H1 (cell line): Measurements from ENCODE around the gene DGKZ. TPM values are rescaled to one million over a fixed set of nuclear protein-coding genes. Genes with fewer than 3 reads are reported as not detected.

ENCODE experiments used
- EGR1 ChIP-seq: IDR thresholded peaks from 2 replicates; pipeline ENCODE4 v1.6.1; 2011; ENCODE audit warnings: low read depth, low read length, borderline replicate concordance
- MAFK ChIP-seq: IDR thresholded peaks from 2 replicates; pipeline ENCODE4 v1.6.1; 2012; ENCODE audit warnings: low read depth, mild to moderate bottlenecking, improper control_type of control experiment, low read length
- NRF1 ChIP-seq: IDR thresholded peaks from 2 replicates; pipeline ENCODE4 v1.6.1; 2011; ENCODE audit warnings: mild to moderate bottlenecking, low read depth, low read length, improper control_type of control experiment
- RAD21 ChIP-seq, 2 experiments: IDR thresholded peaks in 1 of 2; conservative IDR thresholded peaks in 1 of 2; 2 replicates each; pipeline ENCODE4 v1.6.1; 2011; ENCODE audit warnings: low read depth in 2 of 2, low read length in 2 of 2, improper control_type of control experiment in 1 of 2, inconsistent platforms in 1 of 2, mild to moderate bottlenecking in 1 of 2, moderate library complexity in 1 of 2
- TEAD4 ChIP-seq: IDR thresholded peaks from 2 replicates; pipeline ENCODE4 v1.6.1; 2012; ENCODE audit warnings: low read depth, low read length, inconsistent platforms, mixed read lengths
- polyA plus RNA-seq, 7 experiments: library from polyadenylated mRNA; depleted of rRNA in 3 of 7; stranded (reverse) in 5 of 7; unstranded in 2 of 7; fragments of >200 nt in 5 of 7; fragments of 200-250 nt in 2 of 7; gene quantifications; 1 replicate in 5 of 7; 2 replicates in 1 of 7; 4 replicates in 1 of 7; pipeline versions ENCODE4 v1.2.1 to v1.2.3, GENCODE V29; 2011 to 2013; ENCODE audit warnings: missing spikeins in 2 of 7, mixed read lengths in 2 of 7
- total RNA-seq: library from RNA; stranded (reverse); fragmentation: NEBNext Ultra II Directional; extraction: Animal tissue kit (Norgen Biotek cat#: 25700); gene quantifications from 2 replicates; pipeline ENCODE4 v1.2.1, GENCODE V29; 2021
- TF ChIP-seq, protein P1 (sequence below): fragments of 300-600 bp; sonication (generic); IDR thresholded peaks from 2 replicates; pipeline ENCODE4 v1.7.1; 2012; ENCODE audit warnings: low read length, moderate library complexity, mild to moderate bottlenecking, inconsistent platforms; ENCODE audit not compliant: insufficient replicate concordance
- TF ChIP-seq, protein P2 (sequence below): IDR thresholded peaks from 2 replicates; pipeline ENCODE4 v1.6.1; 2011; ENCODE audit warnings: low read depth, mild to moderate bottlenecking, low read length; ENCODE audit not compliant: insufficient read depth

Gene DGKZ
- total and polyA plus RNA-seq, 2 of the 8 experiments (the other 6 are each of a cell fraction or from before 2014, with no cell fraction given): 84.4 to 184 TPM

DNA sequence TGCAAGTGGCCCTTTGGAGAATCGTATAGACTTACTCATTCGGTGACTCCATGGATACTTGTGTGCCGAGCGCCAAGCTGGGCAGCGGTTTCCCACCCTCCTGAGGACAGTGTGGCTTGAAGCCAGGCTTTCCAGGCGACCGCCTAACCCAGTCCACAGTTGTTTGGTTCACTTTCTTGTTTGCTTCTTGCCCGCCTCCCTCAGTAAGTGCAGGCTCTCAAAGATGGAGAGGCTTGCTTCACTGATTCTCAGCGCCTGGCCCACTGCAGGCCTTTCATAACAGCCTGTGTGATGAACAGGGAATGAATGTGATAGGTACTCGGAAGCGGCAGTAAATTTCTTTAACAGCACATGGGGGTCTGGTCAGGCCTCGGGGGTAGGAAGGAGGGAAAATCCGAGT lies 23.0 kb downstream of the DGKZ start (continued):
- TF ChIP-seq, protein P1, sequence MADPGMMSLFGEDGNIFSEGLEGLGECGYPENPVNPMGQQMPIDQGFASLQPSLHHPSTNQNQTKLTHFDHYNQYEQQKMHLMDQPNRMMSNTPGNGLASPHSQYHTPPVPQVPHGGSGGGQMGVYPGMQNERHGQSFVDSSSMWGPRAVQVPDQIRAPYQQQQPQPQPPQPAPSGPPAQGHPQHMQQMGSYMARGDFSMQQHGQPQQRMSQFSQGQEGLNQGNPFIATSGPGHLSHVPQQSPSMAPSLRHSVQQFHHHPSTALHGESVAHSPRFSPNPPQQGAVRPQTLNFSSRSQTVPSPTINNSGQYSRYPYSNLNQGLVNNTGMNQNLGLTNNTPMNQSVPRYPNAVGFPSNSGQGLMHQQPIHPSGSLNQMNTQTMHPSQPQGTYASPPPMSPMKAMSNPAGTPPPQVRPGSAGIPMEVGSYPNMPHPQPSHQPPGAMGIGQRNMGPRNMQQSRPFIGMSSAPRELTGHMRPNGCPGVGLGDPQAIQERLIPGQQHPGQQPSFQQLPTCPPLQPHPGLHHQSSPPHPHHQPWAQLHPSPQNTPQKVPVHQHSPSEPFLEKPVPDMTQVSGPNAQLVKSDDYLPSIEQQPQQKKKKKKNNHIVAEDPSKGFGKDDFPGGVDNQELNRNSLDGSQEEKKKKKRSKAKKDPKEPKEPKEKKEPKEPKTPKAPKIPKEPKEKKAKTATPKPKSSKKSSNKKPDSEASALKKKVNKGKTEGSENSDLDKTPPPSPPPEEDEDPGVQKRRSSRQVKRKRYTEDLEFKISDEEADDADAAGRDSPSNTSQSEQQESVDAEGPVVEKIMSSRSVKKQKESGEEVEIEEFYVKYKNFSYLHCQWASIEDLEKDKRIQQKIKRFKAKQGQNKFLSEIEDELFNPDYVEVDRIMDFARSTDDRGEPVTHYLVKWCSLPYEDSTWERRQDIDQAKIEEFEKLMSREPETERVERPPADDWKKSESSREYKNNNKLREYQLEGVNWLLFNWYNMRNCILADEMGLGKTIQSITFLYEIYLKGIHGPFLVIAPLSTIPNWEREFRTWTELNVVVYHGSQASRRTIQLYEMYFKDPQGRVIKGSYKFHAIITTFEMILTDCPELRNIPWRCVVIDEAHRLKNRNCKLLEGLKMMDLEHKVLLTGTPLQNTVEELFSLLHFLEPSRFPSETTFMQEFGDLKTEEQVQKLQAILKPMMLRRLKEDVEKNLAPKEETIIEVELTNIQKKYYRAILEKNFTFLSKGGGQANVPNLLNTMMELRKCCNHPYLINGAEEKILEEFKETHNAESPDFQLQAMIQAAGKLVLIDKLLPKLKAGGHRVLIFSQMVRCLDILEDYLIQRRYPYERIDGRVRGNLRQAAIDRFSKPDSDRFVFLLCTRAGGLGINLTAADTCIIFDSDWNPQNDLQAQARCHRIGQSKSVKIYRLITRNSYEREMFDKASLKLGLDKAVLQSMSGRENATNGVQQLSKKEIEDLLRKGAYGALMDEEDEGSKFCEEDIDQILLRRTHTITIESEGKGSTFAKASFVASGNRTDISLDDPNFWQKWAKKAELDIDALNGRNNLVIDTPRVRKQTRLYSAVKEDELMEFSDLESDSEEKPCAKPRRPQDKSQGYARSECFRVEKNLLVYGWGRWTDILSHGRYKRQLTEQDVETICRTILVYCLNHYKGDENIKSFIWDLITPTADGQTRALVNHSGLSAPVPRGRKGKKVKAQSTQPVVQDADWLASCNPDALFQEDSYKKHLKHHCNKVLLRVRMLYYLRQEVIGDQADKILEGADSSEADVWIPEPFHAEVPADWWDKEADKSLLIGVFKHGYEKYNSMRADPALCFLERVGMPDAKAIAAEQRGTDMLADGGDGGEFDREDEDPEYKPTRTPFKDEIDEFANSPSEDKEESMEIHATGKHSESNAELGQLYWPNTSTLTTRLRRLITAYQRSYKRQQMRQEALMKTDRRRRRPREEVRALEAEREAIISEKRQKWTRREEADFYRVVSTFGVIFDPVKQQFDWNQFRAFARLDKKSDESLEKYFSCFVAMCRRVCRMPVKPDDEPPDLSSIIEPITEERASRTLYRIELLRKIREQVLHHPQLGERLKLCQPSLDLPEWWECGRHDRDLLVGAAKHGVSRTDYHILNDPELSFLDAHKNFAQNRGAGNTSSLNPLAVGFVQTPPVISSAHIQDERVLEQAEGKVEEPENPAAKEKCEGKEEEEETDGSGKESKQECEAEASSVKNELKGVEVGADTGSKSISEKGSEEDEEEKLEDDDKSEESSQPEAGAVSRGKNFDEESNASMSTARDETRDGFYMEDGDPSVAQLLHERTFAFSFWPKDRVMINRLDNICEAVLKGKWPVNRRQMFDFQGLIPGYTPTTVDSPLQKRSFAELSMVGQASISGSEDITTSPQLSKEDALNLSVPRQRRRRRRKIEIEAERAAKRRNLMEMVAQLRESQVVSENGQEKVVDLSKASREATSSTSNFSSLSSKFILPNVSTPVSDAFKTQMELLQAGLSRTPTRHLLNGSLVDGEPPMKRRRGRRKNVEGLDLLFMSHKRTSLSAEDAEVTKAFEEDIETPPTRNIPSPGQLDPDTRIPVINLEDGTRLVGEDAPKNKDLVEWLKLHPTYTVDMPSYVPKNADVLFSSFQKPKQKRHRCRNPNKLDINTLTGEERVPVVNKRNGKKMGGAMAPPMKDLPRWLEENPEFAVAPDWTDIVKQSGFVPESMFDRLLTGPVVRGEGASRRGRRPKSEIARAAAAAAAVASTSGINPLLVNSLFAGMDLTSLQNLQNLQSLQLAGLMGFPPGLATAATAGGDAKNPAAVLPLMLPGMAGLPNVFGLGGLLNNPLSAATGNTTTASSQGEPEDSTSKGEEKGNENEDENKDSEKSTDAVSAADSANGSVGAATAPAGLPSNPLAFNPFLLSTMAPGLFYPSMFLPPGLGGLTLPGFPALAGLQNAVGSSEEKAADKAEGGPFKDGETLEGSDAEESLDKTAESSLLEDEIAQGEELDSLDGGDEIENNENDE: no peak
- no peak for TF ChIP-seq TEAD4
- TF ChIP-seq NRF1: no peak
- no peak for TF ChIP-seq RAD21 (IDR thresholded peaks at IDR 0.05 in 1 of 2, conservative IDR thresholded peaks at IDR 0.05 in 1 of 2; ENCODE audit: low read depth in 2 of 2, low read length in 2 of 2)
- no peak for TF ChIP-seq EGR1
- TF ChIP-seq MAFK: no peak
- TF ChIP-seq, protein P2, sequence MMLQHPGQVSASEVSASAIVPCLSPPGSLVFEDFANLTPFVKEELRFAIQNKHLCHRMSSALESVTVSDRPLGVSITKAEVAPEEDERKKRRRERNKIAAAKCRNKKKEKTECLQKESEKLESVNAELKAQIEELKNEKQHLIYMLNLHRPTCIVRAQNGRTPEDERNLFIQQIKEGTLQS: no peak
